Psoas muscle (tissue), 8 donors: ENCODE results near the gene DAB2IP. TPM values are rescaled to one million over a fixed set of nuclear protein-coding genes. Genes with fewer than 3 reads are reported as not detected.

Source experiments
- ATAC-seq, 4 donors: fragments of 200-7000 bp; cut with Tn5 transposase; one replicate each; pipeline ENCODE4 v1.9.1; 2020; ENCODE audit warnings: moderate library complexity in 3 of 4, mild to moderate bottlenecking in 2 of 4
- DNase-seq, 2 donors: peaks; one replicate each; pipeline ENCODE4 v3.0.0-alpha.2; 2020
- H3K27ac ChIP-seq: fragments of 200-600 bp; one replicate; pipeline ENCODE4 v1.8.0; 2022
- H3K27me3 ChIP-seq, 3 donors: fragments of 200-600 bp in 1 of 3; one replicate each; pipeline versions ENCODE4 v1.6.1 to v1.8.0; 2013 to 2022; ENCODE audit warnings: low read length in 2 of 3, mild to moderate bottlenecking in 2 of 3, moderate library complexity in 1 of 3; ENCODE audit not compliant: insufficient read depth in 3 of 3
- H3K36me3 ChIP-seq, 2 donors: fragments of 200-600 bp in 1 of 2; one replicate each; pipeline versions ENCODE4 v1.6.1 to v1.8.0; 2013 to 2022; ENCODE audit warnings: low read depth in 1 of 2, mild to moderate bottlenecking in 1 of 2, moderate library complexity in 1 of 2; ENCODE audit not compliant: insufficient read depth in 1 of 2
- H3K4me1 ChIP-seq: fragments of 200-600 bp; one replicate; pipeline ENCODE4 v1.8.0; 2022
- H3K4me3 ChIP-seq: fragments of 200-600 bp; one replicate; pipeline ENCODE4 v1.8.0; 2022; ENCODE audit warnings: mild to moderate bottlenecking
- H3K9me3 ChIP-seq: fragments of 200-600 bp; one replicate; pipeline ENCODE4 v1.8.0; 2022
- WGBS, 3 donors: extraction: QIAGEN DNeasy Blood & Tissue Kit; methylation state at CpG; one replicate each; pipeline versions ENCODE4 v1.1.6 to v1.1.7; 2013; 5-methylcytosine and 5-hydroxymethylcytosine counted together
- intact Hi-C, 2 donors: fragments of 100-400 bp; cut with DNase I; formaldehyde crosslinking; loops; one replicate each; pipeline versions ENCODE4 v1.11.0 to v1.14.2; 2022
- polyA plus RNA-seq, 3 donors: library from polyadenylated mRNA; stranded (reverse); fragments of 200-250 nt; gene quantifications; one replicate each; pipeline ENCODE4 v1.2.3, GENCODE V29; 2013
- total RNA-seq, 4 donors: library from RNA; stranded (reverse); fragmentation: NEBNext Ultra II Directional in 2 of 4; extraction: Animal tissue kit (Norgen Biotek cat#: 25700) in 2 of 4; gene quantifications; one replicate each; pipeline versions ENCODE4 v1.2.1 to v1.2.4, GENCODE V29; 2021 to 2023
- TF ChIP-seq, protein P1 (sequence below): fragments of 200-600 bp; IDR thresholded peaks from one replicate; pipeline ENCODE4 v1.8.0; 2022; ENCODE audit warnings: antibody characterized with exemption
- donor health status: healthy with polysubstance abuse.
- donor health status: DM: no; HTN: no; CAD: no; lungs with moderate emphysema.
- donor health status: Bipolar disorder and iron deficiency.
- donor health status: healthy.
- donor health status: DM: yes; HTN: yes; CAD: no.
- donor health status: DM: no; HTN: no; CAD: no.
- donor health status: DM: no; HTN: no; CAD: no.
- donor health status: DM: yes; HTN: yes; CAD: no.

The DAB2IP gene
- total and polyA plus RNA-seq, 7 donors = 14.1 to 66.2 (median 33.4) TPM

DNA sequence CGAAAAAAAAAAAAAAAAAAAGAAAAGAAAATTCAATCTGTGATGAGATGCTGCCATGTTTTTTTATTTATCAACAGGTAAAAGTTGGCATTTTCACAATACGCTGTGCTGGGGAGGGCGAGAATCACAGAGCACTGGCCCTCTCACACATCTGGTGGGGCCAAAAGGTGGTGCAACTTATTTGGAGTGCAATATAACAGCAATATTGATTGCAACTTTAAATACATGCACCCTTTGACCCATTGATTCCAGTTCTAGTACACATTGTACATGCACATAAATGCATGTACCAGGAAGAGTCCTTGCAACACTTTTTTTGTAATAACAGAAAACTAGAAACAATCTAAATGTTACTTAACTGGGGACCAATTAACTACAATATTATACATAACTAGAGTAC is 159.1 kb downstream of the DAB2IP start:
- TF ChIP-seq, protein P1, sequence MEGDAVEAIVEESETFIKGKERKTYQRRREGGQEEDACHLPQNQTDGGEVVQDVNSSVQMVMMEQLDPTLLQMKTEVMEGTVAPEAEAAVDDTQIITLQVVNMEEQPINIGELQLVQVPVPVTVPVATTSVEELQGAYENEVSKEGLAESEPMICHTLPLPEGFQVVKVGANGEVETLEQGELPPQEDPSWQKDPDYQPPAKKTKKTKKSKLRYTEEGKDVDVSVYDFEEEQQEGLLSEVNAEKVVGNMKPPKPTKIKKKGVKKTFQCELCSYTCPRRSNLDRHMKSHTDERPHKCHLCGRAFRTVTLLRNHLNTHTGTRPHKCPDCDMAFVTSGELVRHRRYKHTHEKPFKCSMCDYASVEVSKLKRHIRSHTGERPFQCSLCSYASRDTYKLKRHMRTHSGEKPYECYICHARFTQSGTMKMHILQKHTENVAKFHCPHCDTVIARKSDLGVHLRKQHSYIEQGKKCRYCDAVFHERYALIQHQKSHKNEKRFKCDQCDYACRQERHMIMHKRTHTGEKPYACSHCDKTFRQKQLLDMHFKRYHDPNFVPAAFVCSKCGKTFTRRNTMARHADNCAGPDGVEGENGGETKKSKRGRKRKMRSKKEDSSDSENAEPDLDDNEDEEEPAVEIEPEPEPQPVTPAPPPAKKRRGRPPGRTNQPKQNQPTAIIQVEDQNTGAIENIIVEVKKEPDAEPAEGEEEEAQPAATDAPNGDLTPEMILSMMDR = no peak
- Histone ChIP-seq H3K4me3 (no peak overlapping the region), H3K36me3 (no peaks in the 10 kb centered on the region), H3K27me3 (no peaks in the 10 kb centered on the region), H3K27ac (no peak overlapping the region), H3K9me3 (no peaks in the 10 kb centered on the region), H3K4me1 (no peaks in the 10 kb centered on the region)
- intact Hi-C loops = no loop called here
- 86 to 100% (median 91%) methylated on average over 2 to 3 of the region's 3 CpGs for WGBS, 3 donors
- ATAC-seq (no peak), DNase-seq (no peak)

DNA sequence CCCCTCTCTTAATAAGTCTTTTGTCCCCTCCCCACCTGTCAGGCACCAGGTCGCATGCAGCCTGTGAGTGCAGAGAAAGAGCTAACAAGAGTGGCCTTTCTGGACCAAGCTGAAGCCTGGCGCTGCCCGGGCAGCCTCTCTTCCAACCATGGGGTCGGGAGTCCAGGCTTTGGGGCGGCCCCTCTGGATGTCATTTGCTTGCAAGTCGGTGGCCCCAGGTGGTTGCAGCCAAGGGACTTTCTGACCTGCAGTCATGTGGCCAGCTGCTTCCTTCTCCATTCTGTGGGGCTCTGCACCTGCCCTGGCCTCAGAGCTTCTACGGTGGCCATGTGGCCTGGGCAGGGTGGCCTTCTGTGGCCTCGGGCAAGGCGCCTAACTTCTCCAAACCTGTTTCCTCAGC is 159.7 kb downstream of the DAB2IP start:
- no peak overlapping the region for H3K27ac ChIP-seq
- ATAC-seq = no peak
- 81 to 85% (median 82%) methylated on average over 9 of the region's 9 CpGs for WGBS, 3 donors
- no peaks in the 10 kb centered on the region for H3K27me3 ChIP-seq
- DNase-seq = no peak
- H3K36me3 ChIP-seq = no peaks in the 10 kb centered on the region
- H3K4me1 ChIP-seq = no peaks in the 10 kb centered on the region
- intact Hi-C loops = no loop called here
- H3K4me3 ChIP-seq = no peak overlapping the region
- H3K9me3 ChIP-seq = no peaks in the 10 kb centered on the region
- TF ChIP-seq, protein P1 = no peak

DNA sequence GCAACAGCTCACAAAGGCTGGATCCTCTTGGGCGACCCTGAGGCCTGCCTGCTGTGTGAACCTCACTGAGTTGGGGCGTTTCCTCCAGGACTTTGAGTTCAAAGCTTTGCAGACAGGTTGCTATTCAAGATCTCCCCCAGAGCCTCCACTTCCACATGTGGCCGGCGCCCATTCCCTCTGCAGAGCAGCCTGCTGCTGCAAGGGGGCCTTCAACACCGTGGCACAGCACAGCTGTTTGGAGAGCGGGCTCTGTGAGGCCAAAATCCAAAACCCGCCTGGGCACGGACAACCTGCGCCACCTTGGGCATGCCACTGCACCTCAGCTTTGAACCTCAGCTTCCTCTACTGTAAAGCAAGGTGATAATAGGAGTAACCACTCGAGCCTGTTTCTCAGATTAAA is 160.3 kb downstream of the DAB2IP start:
- Histone ChIP-seq H3K9me3 (no peaks in the 10 kb centered on the region), H3K4me1 (no peaks in the 10 kb centered on the region), H3K27ac (no peak overlapping the region), H3K27me3 (no peaks in the 10 kb centered on the region), H3K4me3 (no peak overlapping the region), H3K36me3 (no peaks in the 10 kb centered on the region)
- DNase-seq (no peak), ATAC-seq (no peak)
- intact Hi-C loops = no loop called here
- 87 to 92% (median 90%) methylated on average over 10 of the region's 10 CpGs for WGBS, 3 donors
- TF ChIP-seq, protein P1 = no peak

DNA sequence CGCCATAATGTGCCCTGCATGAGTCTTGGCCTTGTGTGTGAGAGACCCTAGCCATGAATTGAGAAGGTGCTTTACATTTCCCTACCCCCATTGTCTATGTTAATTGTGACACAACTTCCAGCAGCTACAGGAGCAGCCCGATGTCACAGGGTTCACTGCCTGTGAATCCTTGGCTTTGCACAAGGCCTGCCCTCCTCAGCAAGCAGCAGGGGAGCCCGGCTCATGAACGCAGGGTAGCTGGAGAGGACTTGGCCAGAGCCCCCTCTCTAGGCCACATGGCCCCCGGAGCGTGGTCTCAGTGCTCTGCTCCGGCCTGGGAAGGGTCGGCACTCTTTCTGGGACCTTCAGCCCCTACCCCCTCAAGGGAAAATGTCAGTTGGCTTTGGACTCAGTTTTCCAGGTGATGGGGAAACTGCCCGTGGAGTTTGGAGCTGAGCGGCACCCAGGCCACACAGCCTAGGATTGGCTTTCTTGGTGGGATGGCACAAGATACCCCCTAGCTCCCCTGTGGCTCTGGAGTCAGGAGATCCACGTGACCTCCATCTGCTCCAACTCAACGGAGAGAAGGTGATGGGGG is 160.8 kb downstream of the DAB2IP start:
- H3K36me3 ChIP-seq = no peaks in the 10 kb centered on the region
- intact Hi-C loops = no loop called here
- H3K27ac ChIP-seq = no peak overlapping the region
- TF ChIP-seq, protein P1 = no peak
- 83 to 87% (median 85%) methylated on average over 12 of the region's 12 CpGs for WGBS, 3 donors
- no peaks in the 10 kb centered on the region for H3K4me1 ChIP-seq
- DNase-seq = no peak
- no peaks in the 10 kb centered on the region for H3K9me3 ChIP-seq
- no peak overlapping the region for H3K4me3 ChIP-seq
- no peaks in the 10 kb centered on the region for H3K27me3 ChIP-seq
- ATAC-seq = no peak
